Gastroesophageal sphincter (tissue), 4 donors: Measurements from ENCODE around the gene OSTM1. TPM values are rescaled to one million over a fixed set of nuclear protein-coding genes. Genes with fewer than 3 reads are reported as not detected.

Experiments
- ATAC-seq: fragments of 150-250 bp; one replicate; pipeline ENCODE4 v1.9.1; 2016; ENCODE audit warnings: mild to moderate bottlenecking, moderate library complexity
- H3K27ac ChIP-seq, 4 donors: fragments of 200-600 bp; sonication (generic) in 3 of 4; 1 replicate in 3 of 4; 2 replicates in 1 of 4; pipeline ENCODE4 v1.5.1; 2016 to 2019
- H3K27me3 ChIP-seq: fragments of 200-600 bp; sonication (generic); one replicate; pipeline ENCODE4 v1.5.1; 2019
- H3K36me3 ChIP-seq, 2 donors: fragments of 200-600 bp; sonication (generic); one replicate each; pipeline ENCODE4 v1.5.1; 2019; ENCODE audit warnings: control low read depth in 1 of 2
- H3K4me1 ChIP-seq, 3 donors: fragments of 200-600 bp; sonication (generic); 1 replicate in 2 of 3; 2 replicates in 1 of 3; pipeline ENCODE4 v1.5.1; 2016 to 2019; ENCODE audit warnings: control low read depth in 2 of 3
- H3K4me3 ChIP-seq, 2 donors: fragments of 200-600 bp; sonication (generic); one replicate each; pipeline ENCODE4 v1.5.1; 2019; ENCODE audit warnings: mild to moderate bottlenecking in 1 of 2, moderate library complexity in 1 of 2
- H3K9me3 ChIP-seq, 3 donors: fragments of 200-600 bp; sonication (generic); one replicate each; pipeline ENCODE4 v1.5.1; 2017 to 2019; ENCODE audit warnings: control low read depth in 2 of 3
- CTCF ChIP-seq, 4 experiments: fragments of 200-600 bp in 2 of 4; fragments of 450-650 bp in 2 of 4; sonication (generic) in 1 of 4; IDR thresholded peaks; one replicate each; pipeline ENCODE4 v1.5.1; 2017 to 2019; ENCODE audit warnings: antibody characterized with exemption in 4 of 4, mild to moderate bottlenecking in 2 of 4, moderate library complexity in 2 of 4
- EP300 ChIP-seq: sonication (generic); formaldehyde crosslinking; IDR thresholded peaks from one replicate; pipeline ENCODE4 v1.6.1; 2017; ENCODE audit warnings: antibody characterized with exemption, mild to moderate bottlenecking
- POLR2A ChIP-seq, 2 donors: fragments of 450-650 bp; IDR thresholded peaks; one replicate each; pipeline ENCODE4 v1.6.1; 2017; ENCODE audit warnings: antibody characterized with exemption in 2 of 2, mild to moderate bottlenecking in 2 of 2, moderate library complexity in 1 of 2
- POLR2AphosphoS5 ChIP-seq: sonication (generic); formaldehyde crosslinking; IDR thresholded peaks from one replicate; pipeline ENCODE4 v1.6.1; 2017; ENCODE audit warnings: antibody characterized with exemption
- WGBS, 2 donors: methylation state at CpG; one replicate each; pipeline ENCODE4 v1.1.5; 2018; ENCODE audit warnings: low coverage in 1 of 2; 5-methylcytosine and 5-hydroxymethylcytosine counted together
- total RNA-seq, 4 donors: library from RNA; depleted of rRNA; stranded (reverse); fragments of >200 nt; gene quantifications; one replicate each; pipeline ENCODE4 v1.1.0, GENCODE V29; 2016

OSTM1 gene
- total RNA-seq, 4 donors from 2014 or later = 44.6 to 78.1 (median 55.5) TPM

GRCh38 chr6:108074057-108074358 is 533 bp downstream of the OSTM1 start:
- H3K36me3 ChIP-seq = no peaks in the 10 kb centered on the region
- TF ChIP-seq POLR2A (IDR thresholded peaks at IDR 0.05) (no peak), CTCF (IDR thresholded peaks at IDR 0.05) (no peak), EP300 (no peak), POLR2AphosphoS5 (no peak)
- peak overlapping the region; percentile 76 to 92 (median 84) for H3K27ac ChIP-seq
- H3K27me3 ChIP-seq = no peaks in the 10 kb centered on the region
- H3K4me3 ChIP-seq = peak overlapping the region; percentile 71 to 95
- H3K4me1 ChIP-seq = peaks cover 0 to 26% (median 4%) of the 10 kb centered on the region in 3 donors
- no peak for ATAC-seq
- 5% methylated on average over 6 of the region's 12 CpGs; no CpG with 5 or more reads in 1 of the 2 donors for WGBS, 2 donors
- no peaks in the 10 kb centered on the region for H3K9me3 ChIP-seq

DNA sequence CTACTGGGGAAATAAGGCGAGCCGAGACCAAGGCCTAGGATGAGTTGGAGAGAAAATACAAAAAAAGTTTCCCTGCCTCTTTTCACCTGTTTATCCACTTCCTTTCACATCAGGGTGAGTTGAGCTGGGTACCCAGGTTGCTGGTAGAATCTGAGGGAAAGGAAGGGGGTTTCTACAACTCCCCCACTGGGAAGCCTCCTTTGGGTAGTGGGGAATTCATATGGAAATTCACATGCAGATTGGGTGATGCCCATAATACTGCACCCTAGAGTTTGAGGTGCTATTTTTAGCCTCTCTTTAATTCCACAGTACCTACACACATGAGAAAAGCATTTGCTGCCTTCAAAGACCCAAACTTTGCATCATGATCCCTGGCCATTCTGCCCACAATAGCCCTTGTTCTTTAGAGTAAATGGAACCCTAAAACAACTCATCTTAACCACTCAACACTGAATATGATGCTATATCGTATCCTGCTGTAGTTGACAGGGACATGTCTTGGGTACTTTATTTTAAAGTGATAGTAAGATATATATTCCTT is 2.7 kb downstream of the OSTM1 start:
- H3K36me3 ChIP-seq = no peaks in the 10 kb centered on the region
- ATAC-seq = no peak
- H3K4me3 ChIP-seq = no peak overlapping the region
- H3K4me1 ChIP-seq = peaks cover 0 to 26% (median 4%) of the 10 kb centered on the region in 3 donors
- WGBS, 2 donors = 94 to 96% methylated on average over 3 of the region's 3 CpGs
- H3K27ac ChIP-seq = no peak overlapping the region
- TF ChIP-seq POLR2AphosphoS5 (no peak), POLR2A (IDR thresholded peaks at IDR 0.05) (no peak), EP300 (no peak), CTCF (IDR thresholded peaks at IDR 0.05) (no peak)
- no peaks in the 10 kb centered on the region for H3K27me3 ChIP-seq
- H3K9me3 ChIP-seq = no peaks in the 10 kb centered on the region

- TF ChIP-seq POLR2AphosphoS5 (no peak), POLR2A (IDR thresholded peaks at IDR 0.05) (no peak), CTCF (IDR thresholded peaks at IDR 0.05) (no peak), EP300 (no peak)
- H3K36me3 ChIP-seq = peaks cover 0 to 18% of the 10 kb centered on the region in 2 donors
- H3K27me3 ChIP-seq = no peaks in the 10 kb centered on the region
- H3K27ac ChIP-seq = no peak overlapping the region
- ATAC-seq = no peak
- H3K4me1 ChIP-seq = peaks cover 0 to 11% (median 0%) of the 10 kb centered on the region in 3 donors
- 78 to 100% methylated on average over 2 of the region's 2 CpGs for whole genome bisulfite sequencing, 2 donors
- no peaks in the 10 kb centered on the region for H3K9me3 ChIP-seq
- no peak overlapping the region for H3K4me3 ChIP-seq
These were observed 5.9 kb downstream of the OSTM1 start for GRCh38 chr6:108068618-108069017.

DNA sequence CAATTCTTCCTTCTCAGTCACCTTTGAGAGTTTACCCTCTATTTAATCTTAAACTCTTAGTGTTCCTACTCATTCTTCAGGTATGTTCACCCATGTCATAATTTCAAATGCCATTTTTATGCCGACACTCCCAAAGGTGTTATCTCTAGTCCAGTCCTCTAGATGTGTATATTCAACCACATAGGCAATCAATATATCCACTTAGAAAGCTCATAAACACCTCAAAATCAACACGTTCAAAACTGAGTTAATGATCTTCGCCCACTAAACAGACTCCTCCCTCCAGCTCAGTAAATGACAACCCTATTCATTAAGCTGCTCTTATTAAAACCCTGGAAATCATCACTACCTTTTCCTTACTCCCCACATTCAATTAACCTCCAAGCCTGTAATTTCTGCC is 6.4 kb downstream of the OSTM1 start:
- no peak overlapping the region for H3K27ac ChIP-seq
- H3K36me3 ChIP-seq = peaks cover 0 to 22% of the 10 kb centered on the region in 2 donors
- H3K27me3 ChIP-seq = no peaks in the 10 kb centered on the region
- peaks cover 0 to 7% (median 0%) of the 10 kb centered on the region in 3 donors for H3K4me1 ChIP-seq
- 80 to 90% methylated on average over 3 of the region's 3 CpGs for WGBS, 2 donors
- no peak for TF ChIP-seq CTCF (IDR thresholded peaks at IDR 0.05)
- TF ChIP-seq POLR2AphosphoS5 = no peak
- no peaks in the 10 kb centered on the region for H3K9me3 ChIP-seq
- H3K4me3 ChIP-seq = no peak overlapping the region
- no peak for ATAC-seq

DNA sequence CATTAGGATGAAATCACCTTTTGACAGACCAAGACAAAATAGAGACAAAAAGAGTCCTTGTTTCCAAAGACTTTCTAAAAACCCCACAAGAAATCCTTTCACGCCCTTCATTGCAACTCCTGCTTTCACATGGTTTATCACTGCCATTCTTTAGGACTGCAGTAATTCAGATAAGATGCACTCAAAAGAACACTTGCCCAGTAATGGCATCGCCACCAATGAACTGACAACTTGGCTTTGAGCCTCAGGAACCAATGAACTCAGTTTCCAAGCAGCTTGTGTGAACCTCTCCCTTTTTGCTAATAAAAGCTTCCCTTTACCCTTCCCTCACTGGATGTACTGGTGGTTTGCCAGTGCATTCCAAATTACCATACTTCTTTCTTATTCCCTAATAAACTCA is 21.8 kb downstream of the OSTM1 start:
- H3K4me1 ChIP-seq = no peaks in the 10 kb centered on the region
- no peaks in the 10 kb centered on the region for H3K9me3 ChIP-seq
- H3K27ac ChIP-seq = no peak overlapping the region
- 83 to 100% methylated on average over 2 of the region's 2 CpGs for WGBS, 2 donors
- no peak for TF ChIP-seq EP300
- no peak for TF ChIP-seq POLR2AphosphoS5
- no peak for TF ChIP-seq POLR2A (IDR thresholded peaks at IDR 0.05)
- TF ChIP-seq CTCF (IDR thresholded peaks at IDR 0.05) = no peak
- no peaks in the 10 kb centered on the region for H3K27me3 ChIP-seq
- no peak overlapping the region for H3K4me3 ChIP-seq
- ATAC-seq = no peak
- peaks cover 0 to 65% of the 10 kb centered on the region in 2 donors for H3K36me3 ChIP-seq
